Activated T-cell treated with anti-CD3 and anti-CD28 coated beads for 48 hours (primary cell): ENCODE measurements around the gene CDH24.

Experiments used
- DNase-seq: peaks from one replicate; pipeline ENCODE4 v3.0.0-alpha.2; 2020; ENCODE audit warnings: low read depth

CDH24 gene

GRCh38 chr14:23056956-23057756 is at the start of gene CDH24:
TSS of gene CDH24 (minus strand) at chr14:23057520. CDS start at chr14:23055733, 1,787 bp downstream.
- peak; percentile 66 for DNase-seq

GRCh38 chr14:23106747-23107045 is 49.4 kb upstream of the CDH24 start:
- no peak for DNase-seq

GRCh38 chr14:23105348-23105824 is 48.1 kb upstream of the CDH24 start:
- no peak for DNase-seq

- DNase-seq, result no peak
Observed at GRCh38 chr14:23104591-23105347, 47.4 kb upstream of the CDH24 start, which contains the start of gene CIROP. TSS of gene CIROP (minus strand) at chr14:23104989. CDS start at chr14:23104920, 69 bp downstream.

GRCh38 chr14:23104070-23104590 is 46.8 kb upstream of the CDH24 start:
- no peak for DNase-seq

- no peak for DNase-seq
Observed at GRCh38 chr14:23103581-23103980, 46.3 kb upstream of the CDH24 start.

- no peak for DNase-seq
Observed at GRCh38 chr14:23102801-23103200, 45.5 kb upstream of the CDH24 start.

- DNase-seq, result no peak
Observed at GRCh38 chr14:23101986-23102625, 44.8 kb upstream of the CDH24 start.

- DNase-seq, result no peak
Observed at GRCh38 chr14:23101213-23101970, 44.1 kb upstream of the CDH24 start.

GRCh38 chr14:23099212-23099861 is 42.0 kb upstream of the CDH24 start:
- DNase-seq, result no peak

- no peak for DNase-seq
Observed at GRCh38 chr14:23097786-23098185, 40.5 kb upstream of the CDH24 start.

- peak; percentile 97 for DNase-seq
Observed at GRCh38 chr14:23095196-23096108, 38.1 kb upstream of the CDH24 start, which contains the start of gene C14orf119. TSS of gene C14orf119 (plus strand) at chr14:23095505. CDS start at chr14:23097659, 2,154 bp downstream.

GRCh38 chr14:23094666-23095195 is 37.4 kb upstream of the CDH24 start, which contains the start of gene ACIN1:
TSS of gene ACIN1 (minus strand) at chr14:23095136. CDS start at chr14:23095112, 24 bp downstream.
- peak; percentile 71 for DNase-seq

GRCh38 chr14:23093991-23094665 is 36.8 kb upstream of the CDH24 start:
- DNase-seq, result no peak

GRCh38 chr14:23093526-23093925 is 36.2 kb upstream of the CDH24 start:
- no peak for DNase-seq

- DNase-seq, result no peak
Observed at GRCh38 chr14:23093104-23093503, 35.8 kb upstream of the CDH24 start.

GRCh38 chr14:23091294-23092225 is 34.2 kb upstream of the CDH24 start:
- no peak for DNase-seq

GRCh38 chr14:23090254-23090636 is 32.9 kb upstream of the CDH24 start:
- no peak for DNase-seq
